ENCODE measurements around the gene CYSTM1. TPM values are rescaled to one million over a fixed set of nuclear protein-coding genes. Genes with fewer than 3 reads are reported as not detected.
"Not testable (repeated sequence)": the region's sequence is repeated elsewhere in the genome, so short reads cannot be mapped to it uniquely, and the experiment has no call there.

Gene CYSTM1
- total and polyA plus RNA-seq, 2 donors (not counting 3 experiments of a cell fraction or from before 2014, with no cell fraction given), result 28.9 to 41.5 TPM

GRCh38 chr5:140153905-140154304 is 21.1 kb upstream of the CYSTM1 start:
- dilution Hi-C loops (cut with MboI; ENCODE audit: extremely low pct_ligation_motif_present, low sequenced_read_pairs), result no loop called here
- CTCF ChIA-PET, result interaction anchor here (1.1 to 13.1 kb wide), 6 partner anchors 8 to 366 kb away, joined by 3 to 141 read pairs (median 32); no protein-coding TSS in a partner anchor

GRCh38 chr5:140154710-140155381 is 20.1 kb upstream of the CYSTM1 start:
- H3K27ac ChIP-seq (ENCODE audit: insufficient read depth, low read depth, low read length); dilution Hi-C loops (cut with MboI; ENCODE audit: extremely low pct_ligation_motif_present, low sequenced_read_pairs); H3K4me2 ChIP-seq (ENCODE audit: insufficient read depth, low read length); H4K20me1 ChIP-seq (replicated peaks; ENCODE audit: control insufficient read depth, extremely low read depth, insufficient read depth, low read length); BruUV-seq (replicated peaks); H3K9ac ChIP-seq (replicated peaks; ENCODE audit: extremely low read depth, insufficient read depth, low read length); POLR2A ChIA-PET; DNase-seq (ENCODE audit: low read depth, low spot score); H3K9me3 ChIP-seq (replicated peaks; ENCODE audit: control insufficient read depth, insufficient read depth, low read length); H3K27me3 ChIP-seq (ENCODE audit: control insufficient read depth in 2 of 2, insufficient read depth in 2 of 2, low read length in 2 of 2); H3K4me1 ChIP-seq (ENCODE audit: control insufficient read depth, extremely low read depth, insufficient read depth, low read length); H2AFZ ChIP-seq (ENCODE audit: low read depth, low read length); FAIRE-seq; H3K36me3 ChIP-seq (ENCODE audit: control insufficient read depth in 2 of 2, extremely low read depth in 1 of 2, insufficient read depth in 2 of 2, low read length in 2 of 2); H3K79me2 ChIP-seq (ENCODE audit: control insufficient read depth, insufficient read depth, low read length); H3K9me1 ChIP-seq (replicated peaks; ENCODE audit: control insufficient read depth, extremely low read depth, insufficient read depth, low read length); H3K4me3 ChIP-seq (replicated peaks in 1 of 3; ENCODE audit: insufficient read depth in 1 of 3, low read depth in 1 of 3, low read length in 3 of 3): not testable (repeated sequence)
- intact Hi-C loops (cut with micrococcal nuclease), result loop anchor here (5.0 kb wide), 2 partner anchors 202 to 293 kb away; no protein-coding TSS in a partner anchor
- CTCF ChIA-PET, result interaction anchor here (0.6 to 13.1 kb wide), 9 partner anchors 9 to 380 kb away, joined by 3 to 141 read pairs (median 3); no protein-coding TSS in a partner anchor

More at GRCh38 chr5:140153905-140154304, 21.1 kb upstream of the CYSTM1 start:
- H2AFZ ChIP-seq (ENCODE audit: low read depth, low read length), result no peak overlapping the region
- TF ChIP-seq MAX (IDR thresholded peaks at IDR 0.05; ENCODE audit: insufficient read depth, insufficient read length), result no peak
- no peak for TF ChIP-seq JUN (IDR thresholded peaks at IDR 0.05; ENCODE audit: borderline replicate concordance, insufficient read depth, insufficient read length, low read depth)
- TF ChIP-seq GATA2 (IDR thresholded peaks at IDR 0.05; ENCODE audit: insufficient read depth, insufficient read length, low read depth, low read length), result no peak
- TF ChIP-seq CTCF (IDR thresholded peaks at IDR 0.05; ENCODE audit: extremely low read depth in 1 of 2, insufficient read depth in 1 of 2, low read depth in 1 of 2, low read length in 2 of 2), result no peak
- TF ChIP-seq EZH2 (IDR thresholded peaks at IDR 0.05; ENCODE audit: borderline replicate concordance, low read depth, low read length, severe bottlenecking), result no peak
- no peak for TF ChIP-seq FOS (IDR thresholded peaks at IDR 0.05; ENCODE audit: borderline replicate concordance, insufficient read depth, low read length)
- TF ChIP-seq MYC (IDR thresholded peaks at IDR 0.05; ENCODE audit: low read depth, low read length), result no peak
- TF ChIP-seq POLR2AphosphoS5 (IDR thresholded peaks at IDR 0.05; ENCODE audit: insufficient read depth, low read depth, low read length), result no peak
- no peak for TF ChIP-seq POLR2A (IDR thresholded peaks at IDR 0.05; ENCODE audit: low read depth, low read length)
- no peaks in the 10 kb centered on the region for H3K27me3 ChIP-seq (ENCODE audit: control insufficient read depth in 2 of 2, insufficient read depth in 2 of 2, low read length in 2 of 2)
- intact Hi-C loops (cut with micrococcal nuclease), result no loop called here
- POLR2A ChIA-PET, result no interaction called here
- H4K20me1 ChIP-seq (replicated peaks; ENCODE audit: control insufficient read depth, extremely low read depth, insufficient read depth, low read length), result no peaks in the 10 kb centered on the region
- H3K27ac ChIP-seq (ENCODE audit: insufficient read depth, low read depth, low read length), result no peak overlapping the region
- BruUV-seq (replicated peaks), result no TSS peak
- H3K4me2 ChIP-seq (ENCODE audit: insufficient read depth, low read length), result no peak overlapping the region
- H3K79me2 ChIP-seq (ENCODE audit: control insufficient read depth, insufficient read depth, low read length), result no peaks in the 10 kb centered on the region
- H3K9me1 ChIP-seq (replicated peaks; ENCODE audit: control insufficient read depth, extremely low read depth, insufficient read depth, low read length), result no peaks in the 10 kb centered on the region
- no peaks in the 10 kb centered on the region for H3K36me3 ChIP-seq (ENCODE audit: control insufficient read depth in 2 of 2, extremely low read depth in 1 of 2, insufficient read depth in 2 of 2, low read length in 2 of 2)
- H3K9me3 ChIP-seq (replicated peaks; ENCODE audit: control insufficient read depth, insufficient read depth, low read length), result no peaks in the 10 kb centered on the region
- DNase-seq (ENCODE audit: low read depth, low spot score) (no peak), FAIRE-seq (no peak)
- H3K4me3 ChIP-seq (replicated peaks in 1 of 3; ENCODE audit: insufficient read depth in 1 of 3, low read depth in 1 of 3, low read length in 3 of 3), result no peak overlapping the region
- no peak overlapping the region for H3K9ac ChIP-seq (replicated peaks; ENCODE audit: extremely low read depth, insufficient read depth, low read length)
- peaks cover 4% of the 10 kb centered on the region for H3K4me1 ChIP-seq (ENCODE audit: control insufficient read depth, extremely low read depth, insufficient read depth, low read length)
